ENCODE data around the gene DRAXIN. TPM values are rescaled to one million over a fixed set of nuclear protein-coding genes. Genes with fewer than 3 reads are reported as not detected.
A peak's percentile ranks its signal among the peaks of the same experiment; 100 is the strongest.

DRAXIN gene
- total RNA-seq, 1 experiment from 2014 or later: 0.05 TPM

- peaks cover 8% of the 10 kb centered on the region for H3K4me1 ChIP-seq
- H3K27me3 Mint-ChIP-seq (ENCODE audit: insufficient read depth, unreplicated experiment): no peaks in the 10 kb centered on the region
- peak within 1 kb of the TSS; percentile 76 for H3K4me3 Mint-ChIP-seq (ENCODE audit: unreplicated experiment)
- H3K9me3 Mint-ChIP-seq (ENCODE audit: unreplicated experiment): no peaks in the 10 kb centered on the region
- peak within 1 kb of the TSS; percentile 82 for H3K27ac Mint-ChIP-seq (ENCODE audit: unreplicated experiment)
- CTCF ChIA-PET: interaction anchor here (0.7 to 1.8 kb wide), 6 partner anchors 10 to 511 kb away, joined by 3 to 9 read pairs (median 3); partner anchors contain the start of genes AGTRAP and FBXO6
- H3K36me3 Mint-ChIP-seq (ENCODE audit: insufficient read depth, unreplicated experiment): peaks cover 25% of the 10 kb centered on the region
- no peaks in the 10 kb centered on the region for H3K4me1 Mint-ChIP-seq (ENCODE audit: low read depth, unreplicated experiment)
- H3K36me3 ChIP-seq (ENCODE audit: control insufficient read depth, insufficient read depth, low read length): peaks cover 2% of the 10 kb centered on the region; the same call in 1 of the 2 replicates
- peak within 1 kb of the TSS; percentile 91 for H3K4me3 ChIP-seq (ENCODE audit: low read depth, low read length)
- H3K27me3 ChIP-seq (replicated peaks; ENCODE audit: control insufficient read depth, insufficient read depth, low read length): no peaks in the 10 kb centered on the region
- BruUV-seq (replicated peaks): no TSS peak
- intact Hi-C loops (cut with micrococcal nuclease; ENCODE audit: unreplicated experiment): loop anchor here (5.0 kb wide), 1 partner anchor 63 kb away; no protein-coding TSS in a partner anchor
- DNase-seq: peak; percentile 90 to 91
- TF ChIP-seq CTCF (IDR thresholded peaks at IDR 0.05; ENCODE audit: insufficient read depth in 1 of 2, low read depth in 1 of 2, low read length in 1 of 2, severe bottlenecking in 1 of 2, unreplicated experiment in 1 of 2): no peak
- H3K9me3 ChIP-seq: no peaks in the 10 kb centered on the region
- POLR2A ChIA-PET: interaction anchor here (0.6 to 1.7 kb wide), 5 partner anchors 9 to 382 kb away, joined by 3 to 13 read pairs (median 4); no protein-coding TSS in a partner anchor
Measured at GRCh38 chr1:11654137-11654938, 37.2 kb upstream of the DRAXIN start, which contains the start of the genes FBXO2 and FBXO44. Gene FBXO2 (minus strand): TSS chr1:11654429. CDS start chr1:11654340, 89 bp downstream. Gene FBXO44 (plus strand): TSS chr1:11654877. CDS start chr1:11655836, 959 bp downstream.

- Mint-ChIP-seq H3K27me3 (ENCODE audit: insufficient read depth, unreplicated experiment) (no peaks in the 10 kb centered on the region), H3K4me3 (ENCODE audit: unreplicated experiment) (peak overlapping the region; percentile 76), H3K36me3 (ENCODE audit: insufficient read depth, unreplicated experiment) (peaks cover 19% of the 10 kb centered on the region), H3K27ac (ENCODE audit: unreplicated experiment) (no peak overlapping the region), H3K9me3 (ENCODE audit: unreplicated experiment) (no peaks in the 10 kb centered on the region), H3K4me1 (ENCODE audit: low read depth, unreplicated experiment) (no peaks in the 10 kb centered on the region)
- no peaks in the 10 kb centered on the region for H3K9me3 ChIP-seq
- intact Hi-C loops (cut with micrococcal nuclease; ENCODE audit: unreplicated experiment): loop anchor here (5.0 kb wide), 1 partner anchor 62 kb away; no protein-coding TSS in a partner anchor
- peaks cover 8% of the 10 kb centered on the region for H3K4me1 ChIP-seq
- no TSS peak for BruUV-seq (replicated peaks)
- H3K36me3 ChIP-seq (ENCODE audit: control insufficient read depth, insufficient read depth, low read length): peaks cover 2% of the 10 kb centered on the region; the same call in 1 of the 2 replicates
- H3K4me3 ChIP-seq (ENCODE audit: low read depth, low read length): peak overlapping the region; percentile 91
- DNase-seq: no peak
- ChIA-PET CTCF (interaction anchor here (0.7 kb wide), 1 partner anchor 148 kb away, joined by 3 read pairs; no protein-coding TSS in a partner anchor), POLR2A (interaction anchor here (0.6 to 1.2 kb wide), 3 partner anchors 10 to 152 kb away, joined by 3 to 4 read pairs (median 3); no protein-coding TSS in a partner anchor)
- no peak for TF ChIP-seq CTCF (IDR thresholded peaks at IDR 0.05; ENCODE audit: insufficient read depth in 1 of 2, low read depth in 1 of 2, low read length in 1 of 2, severe bottlenecking in 1 of 2, unreplicated experiment in 1 of 2)
- H3K27me3 ChIP-seq (replicated peaks; ENCODE audit: control insufficient read depth, insufficient read depth, low read length): no peaks in the 10 kb centered on the region
Measured at GRCh38 chr1:11654939-11655808, 36.3 kb upstream of the DRAXIN start.

GRCh38 chr1:11657654-11658053, 33.9 kb upstream of the DRAXIN start:
- H3K27me3 Mint-ChIP-seq (ENCODE audit: insufficient read depth, unreplicated experiment): no peaks in the 10 kb centered on the region
- ChIA-PET POLR2A (no interaction called here), CTCF (no interaction called here)
- Histone ChIP-seq H3K36me3 (ENCODE audit: control insufficient read depth, insufficient read depth, low read length) (peaks cover 2% of the 10 kb centered on the region; the same call in 1 of the 2 replicates), H3K4me3 (ENCODE audit: low read depth, low read length) (no peak overlapping the region), H3K9me3 (no peaks in the 10 kb centered on the region), H3K4me1 (peaks cover 5% of the 10 kb centered on the region), H3K27me3 (replicated peaks; ENCODE audit: control insufficient read depth, insufficient read depth, low read length) (no peaks in the 10 kb centered on the region)
- H3K4me1 Mint-ChIP-seq (ENCODE audit: low read depth, unreplicated experiment): no peaks in the 10 kb centered on the region
- H3K27ac Mint-ChIP-seq (ENCODE audit: unreplicated experiment): no peak overlapping the region
- BruUV-seq (replicated peaks): no TSS peak
- peaks cover 12% of the 10 kb centered on the region for H3K36me3 Mint-ChIP-seq (ENCODE audit: insufficient read depth, unreplicated experiment)
- intact Hi-C loops (cut with micrococcal nuclease; ENCODE audit: unreplicated experiment): no loop called here
- H3K4me3 Mint-ChIP-seq (ENCODE audit: unreplicated experiment): no peak overlapping the region
- no peaks in the 10 kb centered on the region for H3K9me3 Mint-ChIP-seq (ENCODE audit: unreplicated experiment)
- DNase-seq: no peak
- TF ChIP-seq CTCF (IDR thresholded peaks at IDR 0.05; ENCODE audit: insufficient read depth in 1 of 2, low read depth in 1 of 2, low read length in 1 of 2, severe bottlenecking in 1 of 2, unreplicated experiment in 1 of 2): no peak
